ENCODE data around the gene TMEM229A. TPM values are rescaled to one million over a fixed set of nuclear protein-coding genes. Genes with fewer than 3 reads are reported as not detected.

TMEM229A gene
- total RNA-seq, 4 donors from 2014 or later = not detected

GRCh38 chr7:124058515-124058914 is 25.6 kb upstream of the TMEM229A start:
- no peak overlapping the region for H3K4me3 ChIP-seq
- no peaks in the 10 kb centered on the region for H3K9me3 ChIP-seq
- DNase-seq (ENCODE audit: extremely low spot score) = no peak
- H3K36me3 ChIP-seq = no peaks in the 10 kb centered on the region
- no peak for TF ChIP-seq POLR2AphosphoS5 (IDR thresholded peaks at IDR 0.05)
- H3K27ac ChIP-seq (replicated peaks in 1 of 4) = no peak overlapping the region
- no peaks in the 10 kb centered on the region for H3K4me1 ChIP-seq
- H3K27me3 ChIP-seq = no peaks in the 10 kb centered on the region
- whole genome bisulfite sequencing = 64% methylated on average over 2 of the region's 2 CpGs
- intact Hi-C loops (cut with DNase I) = no loop called here

GRCh38 chr7:124057872-124058271 is 25.0 kb upstream of the TMEM229A start:
- H3K4me1 ChIP-seq = no peaks in the 10 kb centered on the region
- DNase-seq (ENCODE audit: extremely low spot score) = no peak
- no peak for TF ChIP-seq CTCF (IDR thresholded peaks at IDR 0.05)
- TF ChIP-seq POLR2A (IDR thresholded peaks at IDR 0.05; ENCODE audit: low read depth) = no peak
- TF ChIP-seq POLR2AphosphoS5 (IDR thresholded peaks at IDR 0.05) = no peak
- no peak for TF ChIP-seq EP300 (IDR thresholded peaks at IDR 0.05)
- intact Hi-C loops (cut with DNase I) = no loop called here
- no peaks in the 10 kb centered on the region for H3K27me3 ChIP-seq
- no peak overlapping the region for H3K4me3 ChIP-seq
- 61% methylated on average over 5 of the region's 5 CpGs for WGBS
- no peaks in the 10 kb centered on the region for H3K9me3 ChIP-seq
- H3K36me3 ChIP-seq = no peaks in the 10 kb centered on the region
- no peak overlapping the region for H3K27ac ChIP-seq (replicated peaks in 1 of 4)

GRCh38 chr7:124056234-124056633 is 23.4 kb upstream of the TMEM229A start:
- TF ChIP-seq CTCF (IDR thresholded peaks at IDR 0.05) (no peak), EP300 (IDR thresholded peaks at IDR 0.05) (no peak), POLR2A (IDR thresholded peaks at IDR 0.05; ENCODE audit: low read depth) (no peak), POLR2AphosphoS5 (IDR thresholded peaks at IDR 0.05) (no peak)
- H3K4me1 ChIP-seq = no peaks in the 10 kb centered on the region
- H3K36me3 ChIP-seq = no peaks in the 10 kb centered on the region
- no peak overlapping the region for H3K4me3 ChIP-seq
- intact Hi-C loops (cut with DNase I) = no loop called here
- WGBS = 71% methylated on average over 1 of the region's 1 CpG
- no peaks in the 10 kb centered on the region for H3K9me3 ChIP-seq
- H3K27ac ChIP-seq (replicated peaks in 1 of 4) = no peak overlapping the region
- no peak for DNase-seq (ENCODE audit: extremely low spot score)
- no peaks in the 10 kb centered on the region for H3K27me3 ChIP-seq

- peaks cover 0 to 6% (median 0%) of the 10 kb centered on the region in 4 donors for H3K27me3 ChIP-seq
- TF ChIP-seq EP300 (IDR thresholded peaks at IDR 0.05) (no peak), POLR2AphosphoS5 (IDR thresholded peaks at IDR 0.05) (no peak), CTCF (IDR thresholded peaks at IDR 0.05) (no peak), POLR2A (IDR thresholded peaks at IDR 0.05; ENCODE audit: low read depth) (no peak)
- H3K36me3 ChIP-seq = no peaks in the 10 kb centered on the region
- H3K9me3 ChIP-seq = no peaks in the 10 kb centered on the region
- DNase-seq (ENCODE audit: extremely low spot score) = no peak
- intact Hi-C loops (cut with DNase I) = no loop called here
- no peaks in the 10 kb centered on the region for H3K4me1 ChIP-seq
- H3K4me3 ChIP-seq = no peak overlapping the region
- 90% methylated on average over 1 of the region's 1 CpG for WGBS
- H3K27ac ChIP-seq (replicated peaks in 1 of 4) = no peak overlapping the region
These were observed 19.0 kb upstream of the TMEM229A start for GRCh38 chr7:124051681-124052377.

- Histone ChIP-seq H3K36me3 (no peaks in the 10 kb centered on the region), H3K9me3 (no peaks in the 10 kb centered on the region), H3K27ac (replicated peaks in 1 of 4) (no peak overlapping the region), H3K4me3 (no peak overlapping the region), H3K27me3 (no peaks in the 10 kb centered on the region), H3K4me1 (no peaks in the 10 kb centered on the region)
- no peak for DNase-seq (ENCODE audit: extremely low spot score)
- TF ChIP-seq CTCF (IDR thresholded peaks at IDR 0.05) (no peak), EP300 (IDR thresholded peaks at IDR 0.05) (no peak), POLR2A (IDR thresholded peaks at IDR 0.05; ENCODE audit: low read depth) (no peak), POLR2AphosphoS5 (IDR thresholded peaks at IDR 0.05) (no peak)
- intact Hi-C loops (cut with DNase I) = no loop called here
- 98% methylated on average over 2 of the region's 2 CpGs for WGBS
These were observed 10.0 kb upstream of the TMEM229A start for GRCh38 chr7:124042826-124043225.

Measured in esophagus muscularis mucosa (tissue), 4 donors.